GM19193 (cell line): ENCODE results near the gene WFDC10A.

Experiments used
- POLR2A ChIP-seq: IDR thresholded peaks from 4 replicates; pipeline ENCODE4 v1.6.1; 2011; ENCODE audit not compliant: insufficient read depth, insufficient read length; ENCODE audit errors: extremely low read depth

Gene WFDC10A

DNA sequence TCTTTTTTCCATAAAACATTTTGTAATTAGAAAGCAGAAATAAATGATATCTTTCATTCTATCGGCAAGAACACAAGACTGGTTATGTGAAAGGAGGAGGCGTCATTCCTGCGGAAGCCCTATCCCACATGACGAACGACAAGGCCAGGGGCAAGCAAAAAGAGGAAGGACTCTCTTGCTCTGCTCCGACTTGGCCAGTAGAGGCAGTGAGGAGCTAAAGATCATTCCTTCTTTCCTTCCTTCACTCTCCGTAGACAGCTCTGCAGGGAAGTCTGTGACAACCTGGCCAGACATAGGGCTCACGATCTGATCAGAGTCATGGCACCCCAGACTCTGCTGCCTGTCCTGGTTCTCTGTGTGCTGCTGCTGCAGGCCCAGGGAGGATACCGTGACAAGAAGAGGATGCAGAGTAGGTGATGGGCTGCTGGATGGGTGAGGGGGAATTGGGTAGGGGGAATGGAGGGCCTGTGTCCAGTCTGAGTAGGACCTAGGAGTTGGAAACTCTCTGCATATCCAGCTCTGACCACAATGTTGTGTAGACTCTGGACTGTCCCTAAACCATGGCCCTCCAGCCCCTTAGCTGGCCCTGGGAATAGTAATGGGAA lies at the start of gene WFDC10A:
WFDC10A (plus strand) TSS at position 244 of the 605 bp plus-strand sequence; CDS start at position 319, 75 bp downstream.
- no peak for TF ChIP-seq POLR2A

DNA sequence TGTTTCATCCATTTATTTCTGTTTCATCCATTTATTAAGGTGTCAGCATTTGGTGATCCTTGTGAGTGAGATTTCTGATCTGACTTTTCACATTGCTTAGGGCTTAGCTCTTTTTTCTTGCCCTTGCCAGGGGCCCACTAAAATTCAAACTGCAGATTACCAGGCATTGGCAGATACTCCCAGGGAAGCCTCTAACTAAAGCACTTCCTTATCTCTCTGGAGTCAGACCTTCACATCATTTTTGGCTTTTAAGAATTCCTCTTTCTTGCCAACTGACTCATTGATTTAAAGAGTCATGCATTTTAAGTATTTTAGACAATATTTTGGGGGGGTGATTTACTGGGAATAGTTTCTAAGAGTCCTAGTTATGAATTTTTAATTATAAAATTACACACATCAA lies 47.8 kb upstream of the WFDC10A start:
- no peak for TF ChIP-seq POLR2A

DNA sequence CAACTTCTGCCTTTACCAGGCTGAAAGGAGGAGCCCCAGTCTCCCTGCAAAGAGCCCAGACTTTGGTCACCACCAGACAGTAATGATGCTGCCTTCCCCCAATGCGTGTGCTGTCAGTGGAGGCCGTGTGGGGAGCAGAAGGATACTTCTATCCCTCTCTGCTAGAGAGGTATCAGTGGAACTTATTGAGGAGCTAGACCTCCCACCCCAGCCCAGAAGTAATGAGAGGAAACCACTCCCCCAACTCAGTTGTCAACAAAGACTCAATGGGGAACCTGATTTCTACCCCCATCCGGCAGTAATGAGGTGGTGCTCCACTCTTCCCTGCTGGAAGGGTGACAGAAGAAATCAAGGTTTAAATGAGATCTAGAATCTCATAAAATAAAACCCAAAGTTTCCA lies 46.0 kb upstream of the WFDC10A start:
- no peak for TF ChIP-seq POLR2A

DNA sequence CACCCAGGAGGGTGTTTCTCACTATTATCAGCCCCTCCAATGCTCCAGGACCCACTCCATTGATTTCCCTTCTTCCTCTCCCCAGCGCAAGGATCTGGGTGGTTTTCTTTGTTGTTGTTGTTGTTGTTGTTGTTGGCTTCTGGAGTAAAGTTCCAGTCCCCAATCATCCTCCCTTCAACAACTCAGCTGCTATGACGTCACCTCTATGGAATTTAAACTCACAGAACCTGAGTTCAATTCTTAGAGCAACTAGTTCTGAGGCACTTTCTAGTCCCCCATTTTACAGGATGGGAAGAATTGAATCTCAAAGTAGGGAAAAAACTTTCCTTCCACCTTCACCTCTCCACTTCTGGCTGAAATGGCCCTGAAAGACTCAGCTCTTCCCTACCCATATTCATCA lies 40.7 kb upstream of the WFDC10A start:
- no peak for TF ChIP-seq POLR2A

DNA sequence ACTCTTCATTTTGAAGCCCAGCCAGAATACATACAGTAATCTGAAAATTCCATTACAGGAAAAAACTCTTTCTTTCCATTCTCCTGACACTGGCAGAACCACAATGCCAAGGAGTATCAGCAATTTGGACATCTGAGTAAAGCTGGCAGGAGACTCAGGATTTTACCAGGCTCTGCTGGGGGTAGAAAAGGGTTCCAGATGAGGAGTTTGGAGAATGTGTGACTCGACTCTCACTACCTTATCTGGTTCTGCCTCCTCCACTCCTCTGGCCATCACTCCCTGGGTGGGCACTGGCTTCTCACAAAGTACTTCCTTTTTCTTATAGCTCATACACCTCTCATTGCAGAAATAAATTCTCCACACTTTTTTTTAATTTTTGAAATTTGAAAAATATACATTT lies 39.8 kb upstream of the WFDC10A start:
- no peak for TF ChIP-seq POLR2A

DNA sequence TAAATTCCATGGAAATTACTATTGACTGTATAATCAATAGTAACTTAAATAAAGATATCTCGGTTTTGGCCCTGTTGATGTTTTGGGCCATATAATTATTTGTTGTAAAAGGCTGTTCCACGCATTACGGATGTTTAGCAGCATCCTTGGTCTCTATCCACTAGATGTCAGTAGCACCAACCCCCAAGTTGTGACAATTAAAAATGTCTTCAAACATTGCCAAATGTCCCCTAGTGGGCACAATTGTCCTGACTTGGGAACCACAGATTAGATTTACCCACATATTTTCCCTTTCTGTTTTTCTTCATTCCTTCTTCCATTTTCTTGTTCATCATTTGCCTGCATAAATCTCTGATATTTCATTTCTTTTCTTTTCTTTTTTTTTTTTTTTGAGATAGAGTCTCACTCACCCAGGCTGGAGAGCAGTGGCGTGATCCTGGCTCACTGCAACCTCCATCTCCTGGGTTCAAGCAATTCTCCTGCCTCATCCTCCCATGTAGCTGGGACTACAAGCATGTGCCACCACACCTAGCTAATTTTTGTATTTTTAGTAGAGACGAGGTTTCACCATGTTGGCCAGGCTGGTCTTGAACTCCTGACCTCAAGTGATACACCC lies 36.9 kb upstream of the WFDC10A start:
- no peak for TF ChIP-seq POLR2A

DNA sequence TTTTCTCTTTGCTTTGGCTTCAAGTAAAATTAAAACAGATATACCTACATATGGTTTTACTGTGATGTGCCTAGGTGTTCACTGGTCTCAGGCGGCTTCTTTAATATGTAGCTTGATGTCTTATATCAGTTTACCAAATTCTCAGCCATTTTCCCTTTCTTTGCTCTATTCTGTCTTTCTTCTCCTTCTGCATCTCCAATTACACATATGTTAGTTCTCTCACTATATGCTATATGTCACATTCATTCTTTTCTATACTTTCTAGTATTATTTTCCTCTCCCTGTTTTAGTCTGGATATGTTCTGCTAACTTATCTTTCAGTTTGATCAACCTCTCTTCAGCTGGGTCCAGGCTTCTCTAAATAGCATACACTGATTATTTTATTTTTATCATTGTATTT lies 36.0 kb upstream of the WFDC10A start:
- TF ChIP-seq POLR2A: no peak

DNA sequence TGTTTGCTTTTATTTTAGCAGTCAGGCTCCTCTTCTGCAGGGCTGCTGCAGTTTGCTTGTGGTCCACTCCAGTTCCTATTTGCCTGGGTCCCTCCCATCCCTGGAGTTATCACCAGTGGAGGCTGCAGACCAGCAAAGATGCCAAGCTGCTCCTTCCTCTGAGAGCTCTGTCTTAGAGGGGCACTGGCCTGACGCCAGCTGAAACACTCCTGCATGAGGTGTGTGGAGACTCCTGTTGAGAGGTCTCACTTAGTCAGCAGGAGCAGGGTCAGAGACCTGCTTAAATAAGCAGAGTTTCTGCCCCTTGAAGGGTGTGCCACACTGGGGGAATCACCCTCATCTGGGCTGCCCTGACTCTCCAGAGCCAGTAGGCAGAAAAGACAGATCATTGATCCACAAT lies 34.3 kb upstream of the WFDC10A start:
- TF ChIP-seq POLR2A: no peak

DNA sequence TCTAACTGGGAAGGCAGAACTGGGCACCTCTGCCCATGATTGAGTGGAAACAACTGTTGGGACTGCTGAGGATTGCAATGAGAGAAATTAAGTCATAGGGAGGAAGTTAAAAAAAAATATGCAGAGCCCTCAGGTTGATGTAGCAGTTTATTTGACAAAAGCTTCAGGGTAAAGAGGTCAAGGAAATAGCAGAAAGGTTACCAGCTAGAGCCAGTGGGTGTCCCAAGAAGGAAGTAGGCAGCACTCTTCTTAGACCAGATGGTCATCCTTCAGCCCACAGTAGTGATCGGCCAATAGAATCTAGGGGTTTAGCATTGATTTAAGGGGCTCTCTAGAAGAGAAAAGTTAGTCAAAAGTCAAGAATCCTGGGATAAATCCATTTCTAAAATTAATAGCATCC lies 21.7 kb upstream of the WFDC10A start:
- TF ChIP-seq POLR2A: no peak

DNA sequence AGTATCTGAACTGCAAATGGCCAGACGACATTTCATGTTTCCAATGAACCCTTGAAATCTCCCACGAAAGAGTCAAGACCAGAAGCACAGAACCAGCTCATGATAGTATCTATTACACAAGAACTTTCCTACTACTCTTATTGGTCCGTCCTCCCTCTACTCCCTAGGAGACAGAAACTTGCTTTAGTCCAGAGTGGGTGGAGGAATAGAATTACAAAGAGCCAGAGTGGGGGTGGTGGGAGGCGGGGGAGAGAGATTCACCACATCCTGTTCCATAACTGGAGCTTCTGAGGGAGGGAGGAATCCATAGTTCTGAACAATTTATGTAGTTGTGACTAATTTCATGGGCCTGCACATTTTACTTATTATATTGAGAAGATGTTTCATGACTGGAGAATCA lies 18.5 kb upstream of the WFDC10A start:
- TF ChIP-seq POLR2A: no peak

DNA sequence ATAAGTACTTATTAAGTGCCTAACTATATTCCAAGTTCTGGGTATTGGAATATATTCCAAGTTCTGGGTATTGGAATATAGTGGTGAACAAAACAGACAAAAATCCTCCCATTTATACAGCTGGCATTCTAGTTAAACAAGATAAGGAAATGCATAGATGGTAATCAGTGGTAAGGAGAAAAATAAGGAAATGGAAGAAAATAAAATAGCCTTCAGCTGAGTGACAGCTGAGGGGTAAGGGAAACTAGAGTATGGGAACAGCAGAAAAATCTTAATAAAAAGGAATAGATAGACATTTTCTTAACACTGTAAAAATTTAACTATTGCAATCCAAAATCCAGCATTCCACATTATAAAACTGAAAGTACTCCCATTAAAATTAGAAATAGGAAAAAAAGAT lies 17.2 kb upstream of the WFDC10A start:
- no peak for TF ChIP-seq POLR2A

DNA sequence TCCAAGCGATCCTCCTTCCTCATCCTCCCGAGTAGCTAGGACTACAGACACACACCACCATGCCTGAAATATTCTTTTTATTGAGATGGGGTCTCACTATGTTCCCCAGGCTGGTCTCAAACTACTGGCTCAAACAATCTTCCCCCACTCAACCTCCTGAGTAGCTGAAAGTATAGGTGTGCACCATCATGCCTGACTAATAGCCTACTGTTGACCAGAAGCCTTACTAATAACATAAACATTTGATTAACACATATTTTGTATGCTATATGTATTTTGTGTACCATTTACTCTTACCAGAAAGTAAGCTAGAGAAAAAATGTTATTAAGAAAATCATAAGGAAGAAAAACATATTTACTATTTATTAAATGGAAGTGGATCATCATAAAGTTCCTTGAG lies 11.9 kb upstream of the WFDC10A start:
- no peak for TF ChIP-seq POLR2A

DNA sequence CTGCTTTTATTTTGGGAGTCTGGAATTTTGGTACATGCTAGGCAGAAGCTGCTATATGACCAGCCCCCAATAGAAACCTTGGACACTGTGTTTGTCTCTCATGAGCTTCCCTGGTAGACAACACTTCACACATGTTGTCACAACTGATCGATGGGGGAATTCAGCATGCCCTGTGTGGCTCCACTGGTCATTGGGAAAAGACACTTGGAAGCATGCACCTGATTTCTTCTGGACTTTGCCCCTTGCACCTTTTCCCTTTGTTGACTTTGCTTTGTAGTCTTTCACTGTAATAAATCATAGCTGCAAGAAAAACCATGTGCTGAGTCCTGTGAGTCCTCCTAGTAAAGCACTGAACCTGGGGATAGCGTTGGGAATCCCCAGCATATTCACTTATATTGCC lies 7.9 kb upstream of the WFDC10A start:
- no peak for TF ChIP-seq POLR2A

DNA sequence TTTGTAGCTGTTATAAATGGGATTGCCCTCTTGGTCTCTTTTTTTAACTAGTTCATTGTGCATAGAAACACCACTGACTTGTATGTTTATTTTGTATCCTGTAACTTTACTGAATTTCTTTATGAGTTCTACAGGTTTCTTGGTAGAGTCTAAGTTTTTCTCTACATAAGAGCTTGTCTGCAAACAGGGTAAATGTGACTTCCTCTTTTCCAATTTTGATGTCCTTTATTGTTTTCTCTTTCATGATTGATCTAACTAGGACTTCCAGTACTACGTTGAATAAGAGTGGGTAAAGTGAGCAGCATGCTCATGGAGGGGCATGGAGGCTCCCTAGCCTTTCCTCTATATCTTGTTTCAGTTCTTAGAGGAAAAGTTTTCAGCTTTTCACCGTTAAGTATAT lies 3.0 kb upstream of the WFDC10A start:
- no peak for TF ChIP-seq POLR2A

DNA sequence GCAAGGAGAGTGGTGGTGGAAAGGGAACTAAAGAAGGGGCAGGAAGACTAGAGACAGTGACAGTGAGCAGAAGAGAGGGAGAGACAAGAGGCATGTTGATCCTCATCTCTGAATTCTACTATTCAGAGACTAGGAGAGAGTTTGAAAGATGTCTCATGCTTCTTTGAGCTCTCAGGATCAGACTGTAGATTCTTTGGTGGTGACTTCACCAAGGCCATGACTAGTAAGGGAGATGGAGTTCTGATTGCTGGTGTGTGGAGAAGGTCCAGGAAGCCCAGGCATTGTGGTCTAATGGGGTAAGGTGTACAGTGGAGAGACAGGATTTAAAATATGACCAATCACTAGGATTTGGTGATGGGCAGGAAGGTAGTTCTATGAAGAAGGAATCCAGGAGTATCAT lies 832 bp downstream of the WFDC10A start:
- TF ChIP-seq POLR2A: no peak

DNA sequence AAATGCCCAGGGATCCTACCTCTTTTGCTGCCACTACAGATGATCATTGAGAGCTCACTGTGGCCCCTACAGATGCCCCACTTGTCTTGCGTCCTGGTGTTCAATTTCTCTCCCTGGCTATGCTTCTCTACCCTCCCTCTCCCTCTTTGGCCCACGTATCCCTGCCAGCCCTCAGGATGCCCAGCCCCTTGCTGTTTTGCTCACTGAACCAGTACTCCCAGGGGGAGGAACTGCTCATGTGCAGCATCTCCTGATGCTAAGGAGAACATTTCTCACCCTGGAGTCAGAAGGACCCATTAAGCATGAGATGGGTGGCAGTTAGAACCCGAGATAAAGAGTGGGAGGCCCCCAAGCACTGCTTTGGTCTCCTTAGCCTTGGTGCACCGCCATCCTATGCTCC lies 1.6 kb downstream of the WFDC10A start, which contains the start of gene WFDC9:
WFDC9 (minus strand) TSS at position 101 of the 400 bp plus-strand sequence. CDS start 21,103 bp downstream, outside the sequence.
- no peak for TF ChIP-seq POLR2A

DNA sequence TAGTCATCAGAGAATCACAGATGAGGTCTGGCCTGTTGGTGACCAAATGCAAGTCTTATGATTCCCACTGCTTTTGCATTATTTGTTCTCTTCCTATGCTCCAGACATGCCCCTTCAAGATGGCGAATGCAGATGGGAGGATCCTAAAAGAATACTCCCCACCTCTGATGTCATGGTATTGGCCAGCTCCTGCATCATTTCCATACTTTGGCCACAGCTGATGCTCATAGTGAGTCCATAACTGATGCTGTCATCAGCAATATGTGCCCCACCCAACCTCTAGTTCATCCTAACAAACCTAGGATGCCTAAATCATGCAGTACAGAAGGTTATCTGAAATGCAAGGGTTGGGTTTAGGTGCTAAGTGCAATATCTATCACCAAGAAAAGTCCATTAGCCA lies 7.0 kb downstream of the WFDC10A start:
- no peak for TF ChIP-seq POLR2A
